AG04449 (cell line): ENCODE data around the gene MANBA.

Experiments
- CTCF ChIA-PET: fragments of 350-600 bp; formaldehyde crosslinking; extraction: SDS; loops from one replicate; lab custom pipeline; 2021; ENCODE audit warnings: antibody characterized with exemption; lab: Yijun Ruan, JAX
- POLR2A ChIA-PET: fragments of 400-600, 350-600 bp; formaldehyde crosslinking; extraction: SDS; loops from one replicate; lab custom pipeline; 2020; ENCODE audit warnings: antibody characterized with exemption, inconsistent platforms; lab: Yijun Ruan, JAX
- DNase-seq: peaks from one replicate; pipeline ENCODE4 v3.0.0-alpha.2; 2010; ENCODE audit warnings: low read depth, low spot score
- H3K4me3 ChIP-seq: 2 replicates; pipeline ENCODE4 v1.5.1; 2011; ENCODE audit warnings: low read depth, mild to moderate bottlenecking, control low read depth, low read length
- TF ChIP-seq, protein P1 (sequence below): IDR thresholded peaks from one replicate; pipeline ENCODE4 v1.5.1; 2011; ENCODE audit warnings: mild to moderate bottlenecking, moderate library complexity, low read length, control low read depth, inconsistent platforms; ENCODE audit not compliant: insufficient read depth; ENCODE audit errors: missing control alignments

MANBA gene

DNA sequence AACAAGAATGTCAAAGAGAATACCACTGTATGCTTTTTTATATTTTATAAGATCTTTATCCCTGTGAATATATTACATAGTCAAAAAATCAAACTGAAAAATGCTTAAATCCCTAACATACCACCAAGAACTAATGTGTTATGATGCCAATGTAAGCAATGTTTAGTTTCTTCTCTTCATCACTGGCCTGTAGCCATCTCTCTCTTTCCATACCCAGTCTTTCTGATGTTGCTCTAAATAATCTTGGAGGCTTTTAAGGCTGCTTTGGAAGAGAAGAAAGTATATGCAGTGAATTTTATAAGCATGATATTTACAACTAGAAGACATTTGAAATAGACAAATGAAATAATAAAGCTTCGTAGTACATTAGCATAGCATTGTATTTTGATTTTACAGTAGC, 176.7 kb downstream of the MANBA start:
- DNase-seq = no peak
- ChIA-PET CTCF (interaction anchor here (1.1 to 1.6 kb wide), 2 partner anchors 25 to 149 kb away, joined by 3 read pairs; no protein-coding TSS in a partner anchor), POLR2A (no interaction called here)
- TF ChIP-seq, protein P1, sequence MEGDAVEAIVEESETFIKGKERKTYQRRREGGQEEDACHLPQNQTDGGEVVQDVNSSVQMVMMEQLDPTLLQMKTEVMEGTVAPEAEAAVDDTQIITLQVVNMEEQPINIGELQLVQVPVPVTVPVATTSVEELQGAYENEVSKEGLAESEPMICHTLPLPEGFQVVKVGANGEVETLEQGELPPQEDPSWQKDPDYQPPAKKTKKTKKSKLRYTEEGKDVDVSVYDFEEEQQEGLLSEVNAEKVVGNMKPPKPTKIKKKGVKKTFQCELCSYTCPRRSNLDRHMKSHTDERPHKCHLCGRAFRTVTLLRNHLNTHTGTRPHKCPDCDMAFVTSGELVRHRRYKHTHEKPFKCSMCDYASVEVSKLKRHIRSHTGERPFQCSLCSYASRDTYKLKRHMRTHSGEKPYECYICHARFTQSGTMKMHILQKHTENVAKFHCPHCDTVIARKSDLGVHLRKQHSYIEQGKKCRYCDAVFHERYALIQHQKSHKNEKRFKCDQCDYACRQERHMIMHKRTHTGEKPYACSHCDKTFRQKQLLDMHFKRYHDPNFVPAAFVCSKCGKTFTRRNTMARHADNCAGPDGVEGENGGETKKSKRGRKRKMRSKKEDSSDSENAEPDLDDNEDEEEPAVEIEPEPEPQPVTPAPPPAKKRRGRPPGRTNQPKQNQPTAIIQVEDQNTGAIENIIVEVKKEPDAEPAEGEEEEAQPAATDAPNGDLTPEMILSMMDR = no peak
- H3K4me3 ChIP-seq = no peak overlapping the region
